ENCODE data around the gene HS6ST3. TPM values are rescaled to one million over a fixed set of nuclear protein-coding genes. Genes with fewer than 3 reads are reported as not detected.

HS6ST3 gene
- total and polyA plus RNA-seq, 2 experiments from 2014 or later, result 0.11 TPM; not detected in 1

DNA sequence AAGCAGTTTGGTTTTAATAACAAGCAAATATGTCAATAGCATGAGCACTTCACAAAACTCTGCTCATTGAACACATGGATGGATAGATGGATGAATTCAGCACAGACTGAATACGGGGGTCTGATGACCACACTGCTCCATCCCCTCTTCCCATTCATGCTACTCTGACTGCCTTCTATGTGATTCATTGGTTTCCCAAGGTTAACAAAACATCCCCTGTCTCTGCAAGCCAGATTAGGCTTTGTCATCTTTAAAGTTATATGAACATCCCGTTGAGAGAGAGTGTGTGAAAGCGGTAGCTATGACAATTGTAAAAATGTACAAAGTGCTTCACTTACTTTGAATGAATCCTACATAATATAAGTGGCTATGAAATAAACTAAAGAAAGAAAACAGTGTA, 651.9 kb downstream of the HS6ST3 start:
- H3K9ac ChIP-seq, result no peak overlapping the region
- no peak overlapping the region for H3K4me3 ChIP-seq
- no peak overlapping the region for H3K27ac ChIP-seq
- no peaks in the 10 kb centered on the region for H3K9me2 ChIP-seq (ENCODE audit: insufficient read depth)
- no peak overlapping the region for H3K4me2 ChIP-seq (ENCODE audit: unreplicated experiment)
- no peak overlapping the region for H2AFZ ChIP-seq
- no peak for DNase-seq
- no peaks in the 10 kb centered on the region for H3K79me2 ChIP-seq (ENCODE audit: insufficient read depth)
- 72% methylated on average over 3 of the region's 3 CpGs for WGBS, 2 experiments (ENCODE audit: low coverage in 1 of 2, low lambda C conversion rate in 2 of 2, missing lambda C conversion rate in 2 of 2)
- H3K9me3 ChIP-seq (ENCODE audit: low read depth), result no peaks in the 10 kb centered on the region
- H3K36me3 ChIP-seq (ENCODE audit: low read depth), result no peaks in the 10 kb centered on the region
- no peak for TF ChIP-seq EZH2phosphoT487 (IDR thresholded peaks at IDR 0.05; ENCODE audit: insufficient read depth, low read depth)
- no peak for TF ChIP-seq EZH2 (IDR thresholded peaks at IDR 0.05; ENCODE audit: insufficient read depth, poor library complexity, severe bottlenecking)
- in situ Hi-C loops (cut with MboI), result no loop called here
- H3K27me3 ChIP-seq (replicated peaks; ENCODE audit: insufficient read depth), result no peaks in the 10 kb centered on the region
- H3K4me1 ChIP-seq (ENCODE audit: insufficient read depth), result no peaks in the 10 kb centered on the region
- H4K20me1 ChIP-seq (ENCODE audit: insufficient read depth), result no peaks in the 10 kb centered on the region
- H3F3A ChIP-seq (ENCODE audit: insufficient read depth), result no peaks in the 10 kb centered on the region

DNA sequence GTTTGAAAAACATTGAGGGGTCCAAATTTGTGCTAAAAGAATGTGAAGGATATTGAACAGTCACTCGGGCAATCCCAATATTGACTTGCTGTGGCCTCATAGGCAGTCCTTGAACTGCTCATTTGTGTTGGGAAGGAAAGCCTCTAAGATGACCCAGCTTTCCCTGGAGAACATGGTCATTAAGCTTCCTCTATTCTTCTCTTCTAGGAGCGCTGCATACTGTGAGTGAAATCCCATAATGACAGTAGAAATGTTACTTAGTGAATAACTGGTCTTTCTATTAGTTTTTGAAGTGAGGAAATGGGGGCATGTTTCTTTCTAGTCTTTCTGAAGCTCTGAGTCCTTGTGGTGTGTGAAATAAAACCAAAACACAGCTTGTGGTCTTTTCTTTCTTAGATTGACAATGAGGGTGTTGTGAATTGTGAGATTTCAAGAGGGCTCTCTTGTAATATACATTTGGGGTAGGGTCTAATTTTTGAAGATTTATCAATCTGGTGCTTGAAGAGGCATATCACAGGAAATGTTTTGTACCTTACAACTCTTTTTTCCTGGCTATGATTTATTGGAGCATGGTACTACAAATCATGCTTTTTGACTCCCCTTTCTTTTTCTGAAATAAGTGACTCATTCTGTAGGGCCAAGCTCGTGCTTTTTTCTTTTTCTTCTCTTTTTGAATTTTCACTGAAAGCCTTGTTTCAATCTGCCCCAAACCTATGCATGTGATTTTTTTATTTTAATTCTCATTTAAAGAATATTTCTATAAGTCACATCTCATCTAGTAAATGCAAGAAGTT, 653.6 kb downstream of the HS6ST3 start:
- Histone ChIP-seq H4K20me1 (ENCODE audit: insufficient read depth) (no peaks in the 10 kb centered on the region), H3F3A (ENCODE audit: insufficient read depth) (no peaks in the 10 kb centered on the region), H3K9ac (no peak overlapping the region), H3K27ac (no peak overlapping the region), H3K4me2 (ENCODE audit: unreplicated experiment) (no peak overlapping the region), H3K4me1 (ENCODE audit: insufficient read depth) (no peaks in the 10 kb centered on the region), H3K36me3 (ENCODE audit: low read depth) (no peaks in the 10 kb centered on the region), H3K9me3 (ENCODE audit: low read depth) (no peaks in the 10 kb centered on the region), H2AFZ (no peak overlapping the region), H3K27me3 (replicated peaks; ENCODE audit: insufficient read depth) (no peaks in the 10 kb centered on the region), H3K79me2 (ENCODE audit: insufficient read depth) (no peaks in the 10 kb centered on the region), H3K4me3 (no peak overlapping the region), H3K9me2 (ENCODE audit: insufficient read depth) (no peaks in the 10 kb centered on the region)
- in situ Hi-C loops (cut with MboI), result no loop called here
- 53% methylated on average over 3 of the region's 3 CpGs for WGBS, 2 experiments (ENCODE audit: low coverage in 1 of 2, low lambda C conversion rate in 2 of 2, missing lambda C conversion rate in 2 of 2)
- DNase-seq, result no peak
- TF ChIP-seq EZH2 (IDR thresholded peaks at IDR 0.05; ENCODE audit: insufficient read depth, poor library complexity, severe bottlenecking) (no peak), EZH2phosphoT487 (IDR thresholded peaks at IDR 0.05; ENCODE audit: insufficient read depth, low read depth) (no peak)

DNA sequence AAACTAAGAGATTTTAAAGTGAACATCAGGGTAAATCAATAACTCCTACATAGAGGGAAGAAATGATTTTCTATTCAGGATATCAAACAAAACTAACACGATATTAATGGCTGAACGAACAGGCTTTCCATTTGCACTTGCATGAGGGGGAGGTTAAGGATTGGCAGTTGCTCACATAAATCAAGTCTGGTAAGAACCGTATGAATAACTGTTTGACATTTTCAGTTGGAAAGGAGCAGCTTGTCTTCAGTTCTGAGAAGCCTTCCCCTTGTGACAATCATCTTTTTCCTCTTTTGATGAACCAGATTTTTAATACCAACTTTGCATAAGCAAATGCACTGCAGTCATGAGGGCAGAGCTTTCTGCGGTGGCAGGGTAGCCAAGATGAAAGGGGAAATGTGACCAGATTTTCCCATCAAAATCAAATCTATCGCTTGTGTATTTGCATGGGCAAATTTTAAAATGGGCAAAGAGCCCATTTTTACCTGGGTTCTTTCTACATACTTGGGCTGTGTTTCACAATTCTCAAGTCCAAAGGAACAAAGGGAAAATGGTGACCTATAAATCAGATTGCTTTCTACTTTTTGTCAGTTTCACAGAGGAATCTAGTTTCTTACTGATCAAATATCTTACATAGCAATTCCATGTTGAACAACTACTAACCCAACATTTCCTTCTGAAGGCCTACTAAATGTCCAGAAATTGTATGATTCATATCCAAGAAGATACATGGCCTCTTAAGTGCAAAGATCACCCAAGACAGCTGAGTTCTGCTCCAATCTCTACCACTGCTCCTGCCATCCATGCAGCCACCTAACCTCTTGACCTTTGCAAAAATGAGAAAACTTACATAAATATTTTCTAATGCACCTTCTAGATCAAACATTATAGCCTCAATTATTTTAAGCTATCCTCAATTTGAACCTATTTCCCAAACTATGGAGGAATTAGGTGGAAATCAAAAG, 654.7 kb downstream of the HS6ST3 start:
- Histone ChIP-seq H3K9ac (no peak overlapping the region), H3K4me1 (ENCODE audit: insufficient read depth) (no peaks in the 10 kb centered on the region), H3F3A (ENCODE audit: insufficient read depth) (no peaks in the 10 kb centered on the region), H3K4me2 (ENCODE audit: unreplicated experiment) (no peak overlapping the region), H3K4me3 (no peak overlapping the region), H3K36me3 (ENCODE audit: low read depth) (no peaks in the 10 kb centered on the region), H3K27ac (no peak overlapping the region), H3K9me2 (ENCODE audit: insufficient read depth) (no peaks in the 10 kb centered on the region), H3K27me3 (replicated peaks; ENCODE audit: insufficient read depth) (no peaks in the 10 kb centered on the region), H4K20me1 (ENCODE audit: insufficient read depth) (no peaks in the 10 kb centered on the region), H3K9me3 (ENCODE audit: low read depth) (no peaks in the 10 kb centered on the region), H3K79me2 (ENCODE audit: insufficient read depth) (no peaks in the 10 kb centered on the region), H2AFZ (no peak overlapping the region)
- TF ChIP-seq EZH2 (IDR thresholded peaks at IDR 0.05; ENCODE audit: insufficient read depth, poor library complexity, severe bottlenecking) (no peak), EZH2phosphoT487 (IDR thresholded peaks at IDR 0.05; ENCODE audit: insufficient read depth, low read depth) (no peak)
- no peak for DNase-seq
- WGBS, 2 experiments (ENCODE audit: low coverage in 1 of 2, low lambda C conversion rate in 2 of 2, missing lambda C conversion rate in 2 of 2), result 63% methylated on average over 5 of the region's 5 CpGs
- in situ Hi-C loops (cut with MboI), result no loop called here

DNA sequence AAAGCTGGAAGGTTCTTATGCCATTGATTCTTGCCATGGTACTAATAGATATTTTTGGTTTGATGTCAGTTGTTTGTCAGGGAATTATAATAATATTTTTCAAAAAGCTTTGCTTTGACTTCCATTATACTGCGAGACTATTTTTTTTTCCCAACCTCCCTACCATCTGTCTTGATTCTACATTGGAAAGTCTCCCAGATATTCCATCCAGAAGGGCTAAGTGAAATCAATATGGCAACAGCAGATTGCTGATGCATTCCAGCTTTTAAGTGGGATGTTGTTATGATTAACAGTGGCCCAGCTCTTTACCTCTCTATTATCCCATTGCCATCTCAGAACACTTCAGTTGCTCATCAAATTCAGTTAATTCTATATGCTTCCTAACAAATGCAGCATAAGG, 657.0 kb downstream of the HS6ST3 start:
- Histone ChIP-seq H3K9me2 (ENCODE audit: insufficient read depth) (no peaks in the 10 kb centered on the region), H3F3A (ENCODE audit: insufficient read depth) (no peaks in the 10 kb centered on the region), H4K20me1 (ENCODE audit: insufficient read depth) (no peaks in the 10 kb centered on the region), H3K79me2 (ENCODE audit: insufficient read depth) (no peaks in the 10 kb centered on the region), H3K36me3 (ENCODE audit: low read depth) (no peaks in the 10 kb centered on the region), H3K4me3 (no peak overlapping the region), H3K9ac (no peak overlapping the region), H2AFZ (no peak overlapping the region), H3K4me1 (ENCODE audit: insufficient read depth) (no peaks in the 10 kb centered on the region), H3K4me2 (ENCODE audit: unreplicated experiment) (no peak overlapping the region), H3K9me3 (ENCODE audit: low read depth) (no peaks in the 10 kb centered on the region), H3K27ac (no peak overlapping the region), H3K27me3 (replicated peaks; ENCODE audit: insufficient read depth) (no peaks in the 10 kb centered on the region)
- DNase-seq, result no peak
- in situ Hi-C loops (cut with MboI), result no loop called here
- TF ChIP-seq EZH2phosphoT487 (IDR thresholded peaks at IDR 0.05; ENCODE audit: insufficient read depth, low read depth) (no peak), EZH2 (IDR thresholded peaks at IDR 0.05; ENCODE audit: insufficient read depth, poor library complexity, severe bottlenecking) (no peak)
- WGBS, 2 experiments (ENCODE audit: low coverage in 1 of 2, low lambda C conversion rate in 2 of 2, missing lambda C conversion rate in 2 of 2), result 25 to 48% methylated on average over 1 of the region's 1 CpG

Measured in GM23248 (cell line).